HepG2 (cell line): Measurements from ENCODE around the gene SNRNP27. TPM values are rescaled to one million over a fixed set of nuclear protein-coding genes. Genes with fewer than 3 reads are reported as not detected.

Experiments used
- ERF ChIP-seq: IDR thresholded peaks from 2 replicates; pipeline ENCODE4 v1.6.1; 2018; ENCODE audit warnings: missing biosample characterization, missing genetic modification reagents
- GFI1 ChIP-seq: sonication (generic); formaldehyde crosslinking; IDR thresholded peaks from 2 replicates; pipeline ENCODE4 v1.5.0; 2020; ENCODE audit warnings: missing genetic modification reagents, mild to moderate bottlenecking, borderline replicate concordance
- GPN1 ChIP-seq: sonication (generic); formaldehyde crosslinking; IDR thresholded peaks from 2 replicates; pipeline ENCODE4 v1.5.1; 2020; ENCODE audit warnings: missing genetic modification reagents, borderline replicate concordance
- HOXD1 ChIP-seq: sonication (generic); formaldehyde crosslinking; IDR thresholded peaks from 2 replicates; pipeline ENCODE4 v1.5.0; 2020; ENCODE audit warnings: missing genetic modification reagents
- KDM1A ChIP-seq: IDR thresholded peaks from 2 replicates; pipeline ENCODE4 v1.6.1; 2016; ENCODE audit warnings: missing compliant biosample characterization
- KDM5B ChIP-seq: sonication (generic); formaldehyde crosslinking; IDR thresholded peaks from 2 replicates; pipeline ENCODE4 v1.4.0; 2020; ENCODE audit warnings: missing genetic modification reagents, mild to moderate bottlenecking, borderline replicate concordance
- KDM6A ChIP-seq: IDR thresholded peaks from 2 replicates; pipeline ENCODE4 v1.6.1; 2016; ENCODE audit warnings: low read depth
- KLF15 ChIP-seq: sonication (generic); formaldehyde crosslinking; IDR thresholded peaks from 2 replicates; pipeline ENCODE4 v1.8.1; 2023; ENCODE audit warnings: borderline replicate concordance, mild to moderate bottlenecking, inconsistent platforms, missing genetic modification reagents, mixed read lengths
- NR2C2 ChIP-seq: sonication (generic); formaldehyde crosslinking; IDR thresholded peaks from 2 replicates; pipeline ENCODE4 v1.4.0; 2020; ENCODE audit warnings: missing genetic modification reagents, mild to moderate bottlenecking, moderate library complexity, borderline replicate concordance
- SIX1 ChIP-seq: sonication (generic); formaldehyde crosslinking; IDR thresholded peaks from 2 replicates; pipeline ENCODE4 v1.4.0; 2020; ENCODE audit warnings: missing genetic modification reagents, borderline replicate concordance
- SMAD9 ChIP-seq: sonication (generic); formaldehyde crosslinking; IDR thresholded peaks from 2 replicates; pipeline ENCODE4 v1.5.1; 2020; ENCODE audit warnings: mild to moderate bottlenecking, missing genetic modification reagents
- SRSF1 ChIP-seq: fragments of 200-400 bp; formaldehyde crosslinking; optimal IDR thresholded peaks from 2 replicates; pipeline ENCODE3; 2017; ENCODE audit warnings: mild to moderate bottlenecking, low read depth, low read length, moderate library complexity
- ZNF180 ChIP-seq: sonication (generic); formaldehyde crosslinking; IDR thresholded peaks from 2 replicates; pipeline ENCODE4 v1.4.0; 2020; ENCODE audit warnings: low read depth, missing genetic modification reagents, borderline replicate concordance
- ZNF619 ChIP-seq: sonication (generic); formaldehyde crosslinking; IDR thresholded peaks from 2 replicates; pipeline ENCODE4 v1.4.0; 2020; ENCODE audit warnings: mild to moderate bottlenecking, missing genetic modification reagents
- ZNF839 ChIP-seq: sonication (generic); formaldehyde crosslinking; IDR thresholded peaks from 2 replicates; pipeline ENCODE4 v1.4.0; 2020; ENCODE audit warnings: missing genetic modification reagents, mild to moderate bottlenecking, borderline replicate concordance
- polyA plus RNA-seq, 8 experiments: library from polyadenylated mRNA; depleted of rRNA in 3 of 8; stranded (reverse) in 7 of 8; unstranded in 1 of 8; fragments of >200 nt; fragmentation: Illumina TruSeq in 4 of 8; extraction: Trizol in 4 of 8; gene quantifications; 2 replicates each; pipeline versions ENCODE4 v1.2.1 to v1.2.3, GENCODE V29; 2011 to 2016; ENCODE audit warnings: low read depth in 4 of 8, missing spikeins in 1 of 8, mixed read lengths in 1 of 8; ENCODE audit not compliant: insufficient read depth in 1 of 8
- total RNA-seq, 5 experiments: library from RNA; depleted of rRNA; stranded (reverse); fragments of >200 nt; fragmentation: Illumina TruSeq; extraction: Trizol; gene quantifications; 2 replicates each; pipeline ENCODE4 v1.2.3, GENCODE V29; 2016; ENCODE audit warnings: low read depth in 1 of 5
- TF ChIP-seq, protein P1 (sequence below): sonication (generic); formaldehyde crosslinking; IDR thresholded peaks from 2 replicates; pipeline ENCODE4 v1.4.0; 2020; ENCODE audit warnings: mild to moderate bottlenecking, missing genetic modification reagents
- TF ChIP-seq, protein P2 (sequence below): sonication (generic); formaldehyde crosslinking; IDR thresholded peaks from 2 replicates; pipeline ENCODE4 v1.5.1; 2020; ENCODE audit warnings: missing genetic modification reagents, mild to moderate bottlenecking, borderline replicate concordance
- TF ChIP-seq, protein P3 (sequence below): sonication (generic); formaldehyde crosslinking; conservative IDR thresholded peaks from 2 replicates; pipeline ENCODE4 v1.8.0; 2022; ENCODE audit warnings: missing genetic modification reagents
- TF ChIP-seq, protein P4 (sequence below): sonication (generic); formaldehyde crosslinking; IDR thresholded peaks from 2 replicates; pipeline ENCODE4 v1.4.0; 2020; ENCODE audit warnings: missing genetic modification reagents, borderline replicate concordance

The SNRNP27 gene
- total and polyA plus RNA-seq, 2 of the 13 experiments (the other 11 are each of a cell fraction or from before 2014, with no cell fraction given), result 49.8 to 54.6 TPM

DNA sequence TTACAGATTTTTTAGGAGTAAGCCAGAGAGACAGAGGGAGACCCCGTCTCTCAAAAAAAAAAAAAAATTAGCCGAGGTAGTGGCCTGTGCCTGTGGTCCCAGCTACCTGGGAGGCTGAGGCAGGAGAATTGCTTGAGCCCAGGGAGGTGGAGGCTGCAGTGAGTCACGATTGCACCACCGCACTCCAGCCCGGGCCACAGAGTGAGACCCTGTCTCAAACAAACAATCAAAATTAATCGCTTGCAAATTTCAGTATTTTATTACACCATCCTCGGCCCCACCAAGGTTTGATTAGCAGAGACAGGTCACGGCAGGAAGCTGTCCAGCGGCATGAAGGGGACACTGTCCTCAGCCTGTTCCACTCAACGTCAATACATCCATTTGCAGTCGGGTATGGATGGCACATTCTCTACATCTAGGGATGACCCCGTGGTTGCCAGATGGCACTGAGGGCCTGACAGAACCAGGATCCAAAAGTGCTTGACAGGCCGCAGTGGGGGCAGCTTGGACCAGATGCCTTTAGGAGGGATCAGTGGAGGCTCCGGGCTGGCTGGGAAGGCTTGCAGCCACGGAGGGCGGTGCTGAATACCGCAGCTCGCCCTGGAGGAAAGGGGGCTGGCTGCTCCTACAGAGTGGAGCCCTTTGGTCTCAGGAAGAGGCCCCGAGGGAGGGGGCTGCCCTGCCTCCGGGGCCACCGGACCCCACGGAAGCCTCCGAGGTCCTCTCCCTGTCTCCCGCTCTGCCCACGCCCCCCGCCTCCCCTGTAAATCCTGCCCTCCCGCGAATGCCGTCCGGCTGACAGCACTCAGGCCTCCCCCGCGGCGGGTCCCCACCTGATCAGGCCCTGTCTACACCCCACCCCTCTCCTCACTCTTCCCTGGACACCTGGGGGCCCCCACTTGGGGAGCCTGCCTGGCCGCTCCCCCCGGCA, 54.5 kb downstream of the SNRNP27 start (continued):
- TF ChIP-seq ZNF619 (peak; percentile 35; the same call in 1 of the 2 replicates), KDM6A (CRISPR knock-in tag) (no peak), KDM5B (peak; percentile 77; the same call in 1 of the 2 replicates), GPN1 (CRISPR knock-in tag) (no peak), SRSF1 (no peak), SIX1 (CRISPR knock-in tag) (no peak), ERF (peak; percentile 23; the same call in 1 of the 2 replicates), KLF15 (CRISPR knock-in tag) (no peak), ZNF180 (no peak), SMAD9 (CRISPR knock-in tag) (no peak), HOXD1 (CRISPR knock-in tag) (no peak), NR2C2 (peak; percentile 28; the same call in 1 of the 2 replicates), KDM1A (peak; percentile 72), ZNF839 (peak; percentile 81; the same call in 1 of the 2 replicates), GFI1 (0 out of 2 replicates have a peak, but pooled peaks have one; percentile 1)
- TF ChIP-seq, protein P1, sequence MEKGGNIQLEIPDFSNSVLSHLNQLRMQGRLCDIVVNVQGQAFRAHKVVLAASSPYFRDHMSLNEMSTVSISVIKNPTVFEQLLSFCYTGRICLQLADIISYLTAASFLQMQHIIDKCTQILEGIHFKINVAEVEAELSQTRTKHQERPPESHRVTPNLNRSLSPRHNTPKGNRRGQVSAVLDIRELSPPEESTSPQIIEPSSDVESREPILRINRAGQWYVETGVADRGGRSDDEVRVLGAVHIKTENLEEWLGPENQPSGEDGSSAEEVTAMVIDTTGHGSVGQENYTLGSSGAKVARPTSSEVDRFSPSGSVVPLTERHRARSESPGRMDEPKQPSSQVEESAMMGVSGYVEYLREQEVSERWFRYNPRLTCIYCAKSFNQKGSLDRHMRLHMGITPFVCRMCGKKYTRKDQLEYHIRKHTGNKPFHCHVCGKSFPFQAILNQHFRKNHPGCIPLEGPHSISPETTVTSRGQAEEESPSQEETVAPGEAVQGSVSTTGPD, result no peak
- TF ChIP-seq, protein P2, sequence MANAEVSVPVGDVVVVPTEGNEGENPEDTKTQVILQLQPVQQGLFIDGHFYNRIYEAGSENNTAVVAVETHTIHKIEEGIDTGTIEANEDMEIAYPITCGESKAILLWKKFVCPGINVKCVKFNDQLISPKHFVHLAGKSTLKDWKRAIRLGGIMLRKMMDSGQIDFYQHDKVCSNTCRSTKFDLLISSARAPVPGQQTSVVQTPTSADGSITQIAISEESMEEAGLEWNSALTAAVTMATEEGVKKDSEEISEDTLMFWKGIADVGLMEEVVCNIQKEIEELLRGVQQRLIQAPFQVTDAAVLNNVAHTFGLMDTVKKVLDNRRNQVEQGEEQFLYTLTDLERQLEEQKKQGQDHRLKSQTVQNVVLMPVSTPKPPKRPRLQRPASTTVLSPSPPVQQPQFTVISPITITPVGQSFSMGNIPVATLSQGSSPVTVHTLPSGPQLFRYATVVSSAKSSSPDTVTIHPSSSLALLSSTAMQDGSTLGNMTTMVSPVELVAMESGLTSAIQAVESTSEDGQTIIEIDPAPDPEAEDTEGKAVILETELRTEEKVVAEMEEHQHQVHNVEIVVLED (CRISPR knock-in tag), result no peak
- TF ChIP-seq, protein P3, sequence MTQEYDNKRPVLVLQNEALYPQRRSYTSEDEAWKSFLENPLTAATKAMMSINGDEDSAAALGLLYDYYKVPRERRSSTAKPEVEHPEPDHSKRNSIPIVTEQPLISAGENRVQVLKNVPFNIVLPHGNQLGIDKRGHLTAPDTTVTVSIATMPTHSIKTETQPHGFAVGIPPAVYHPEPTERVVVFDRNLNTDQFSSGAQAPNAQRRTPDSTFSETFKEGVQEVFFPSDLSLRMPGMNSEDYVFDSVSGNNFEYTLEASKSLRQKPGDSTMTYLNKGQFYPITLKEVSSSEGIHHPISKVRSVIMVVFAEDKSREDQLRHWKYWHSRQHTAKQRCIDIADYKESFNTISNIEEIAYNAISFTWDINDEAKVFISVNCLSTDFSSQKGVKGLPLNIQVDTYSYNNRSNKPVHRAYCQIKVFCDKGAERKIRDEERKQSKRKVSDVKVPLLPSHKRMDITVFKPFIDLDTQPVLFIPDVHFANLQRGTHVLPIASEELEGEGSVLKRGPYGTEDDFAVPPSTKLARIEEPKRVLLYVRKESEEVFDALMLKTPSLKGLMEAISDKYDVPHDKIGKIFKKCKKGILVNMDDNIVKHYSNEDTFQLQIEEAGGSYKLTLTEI (CRISPR knock-in tag), result no peak
- TF ChIP-seq, protein P4, sequence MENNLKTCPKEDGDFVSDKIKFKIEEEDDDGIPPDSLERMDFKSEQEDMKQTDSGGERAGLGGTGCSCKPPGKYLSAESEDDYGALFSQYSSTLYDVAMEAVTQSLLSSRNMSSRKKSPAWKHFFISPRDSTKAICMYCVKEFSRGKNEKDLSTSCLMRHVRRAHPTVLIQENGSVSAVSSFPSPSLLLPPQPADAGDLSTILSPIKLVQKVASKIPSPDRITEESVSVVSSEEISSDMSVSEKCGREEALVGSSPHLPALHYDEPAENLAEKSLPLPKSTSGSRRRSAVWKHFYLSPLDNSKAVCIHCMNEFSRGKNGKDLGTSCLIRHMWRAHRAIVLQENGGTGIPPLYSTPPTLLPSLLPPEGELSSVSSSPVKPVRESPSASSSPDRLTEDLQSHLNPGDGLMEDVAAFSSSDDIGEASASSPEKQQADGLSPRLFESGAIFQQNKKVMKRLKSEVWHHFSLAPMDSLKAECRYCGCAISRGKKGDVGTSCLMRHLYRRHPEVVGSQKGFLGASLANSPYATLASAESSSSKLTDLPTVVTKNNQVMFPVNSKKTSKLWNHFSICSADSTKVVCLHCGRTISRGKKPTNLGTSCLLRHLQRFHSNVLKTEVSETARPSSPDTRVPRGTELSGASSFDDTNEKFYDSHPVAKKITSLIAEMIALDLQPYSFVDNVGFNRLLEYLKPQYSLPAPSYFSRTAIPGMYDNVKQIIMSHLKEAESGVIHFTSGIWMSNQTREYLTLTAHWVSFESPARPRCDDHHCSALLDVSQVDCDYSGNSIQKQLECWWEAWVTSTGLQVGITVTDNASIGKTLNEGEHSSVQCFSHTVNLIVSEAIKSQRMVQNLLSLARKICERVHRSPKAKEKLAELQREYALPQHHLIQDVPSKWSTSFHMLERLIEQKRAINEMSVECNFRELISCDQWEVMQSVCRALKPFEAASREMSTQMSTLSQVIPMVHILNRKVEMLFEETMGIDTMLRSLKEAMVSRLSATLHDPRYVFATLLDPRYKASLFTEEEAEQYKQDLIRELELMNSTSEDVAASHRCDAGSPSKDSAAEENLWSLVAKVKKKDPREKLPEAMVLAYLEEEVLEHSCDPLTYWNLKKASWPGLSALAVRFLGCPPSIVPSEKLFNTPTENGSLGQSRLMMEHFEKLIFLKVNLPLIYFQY (CRISPR knock-in tag), result no peak
